Uterus (tissue), 2 donors: ENCODE measurements around the gene PRPF19.

Experiments used
- POLR2A ChIP-seq, 2 donors: fragments of 450-650 bp; IDR thresholded peaks; one replicate each; pipeline ENCODE4 v1.6.1; 2016; ENCODE audit warnings: antibody characterized with exemption in 2 of 2, mild to moderate bottlenecking in 1 of 2, moderate library complexity in 1 of 2
- TF ChIP-seq, protein P1 (sequence below), 4 experiments: fragments of 200-600 bp in 2 of 4; fragments of 450-650 bp in 2 of 4; sonication (generic) in 2 of 4; IDR thresholded peaks; one replicate each; pipeline ENCODE4 v1.5.1; 2016 to 2019; ENCODE audit warnings: antibody characterized with exemption in 4 of 4, mild to moderate bottlenecking in 2 of 4, moderate library complexity in 1 of 4

DNA sequence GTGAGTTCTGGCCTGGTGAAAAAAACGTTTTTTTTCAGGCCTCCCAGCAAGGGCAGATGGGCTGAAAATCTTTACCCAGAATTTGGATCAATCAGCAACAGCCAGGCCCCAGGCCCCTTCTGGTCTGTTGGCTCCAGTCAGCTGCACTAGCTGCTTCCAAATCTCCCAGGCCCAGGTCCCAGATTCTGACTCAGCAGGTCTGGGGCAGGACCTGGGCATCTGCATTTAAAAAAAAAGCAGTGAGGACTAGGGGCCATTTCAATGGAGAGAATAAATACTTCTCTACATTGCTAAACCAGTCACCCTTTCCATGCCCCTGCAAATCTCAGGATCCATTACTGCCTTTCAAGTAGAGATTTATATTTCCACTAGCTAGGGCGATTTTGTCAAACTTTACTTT lies 41.3 kb upstream of the PRPF19 start:
- TF ChIP-seq POLR2A (IDR thresholded peaks at IDR 0.05) = no peak
- TF ChIP-seq, protein P1, sequence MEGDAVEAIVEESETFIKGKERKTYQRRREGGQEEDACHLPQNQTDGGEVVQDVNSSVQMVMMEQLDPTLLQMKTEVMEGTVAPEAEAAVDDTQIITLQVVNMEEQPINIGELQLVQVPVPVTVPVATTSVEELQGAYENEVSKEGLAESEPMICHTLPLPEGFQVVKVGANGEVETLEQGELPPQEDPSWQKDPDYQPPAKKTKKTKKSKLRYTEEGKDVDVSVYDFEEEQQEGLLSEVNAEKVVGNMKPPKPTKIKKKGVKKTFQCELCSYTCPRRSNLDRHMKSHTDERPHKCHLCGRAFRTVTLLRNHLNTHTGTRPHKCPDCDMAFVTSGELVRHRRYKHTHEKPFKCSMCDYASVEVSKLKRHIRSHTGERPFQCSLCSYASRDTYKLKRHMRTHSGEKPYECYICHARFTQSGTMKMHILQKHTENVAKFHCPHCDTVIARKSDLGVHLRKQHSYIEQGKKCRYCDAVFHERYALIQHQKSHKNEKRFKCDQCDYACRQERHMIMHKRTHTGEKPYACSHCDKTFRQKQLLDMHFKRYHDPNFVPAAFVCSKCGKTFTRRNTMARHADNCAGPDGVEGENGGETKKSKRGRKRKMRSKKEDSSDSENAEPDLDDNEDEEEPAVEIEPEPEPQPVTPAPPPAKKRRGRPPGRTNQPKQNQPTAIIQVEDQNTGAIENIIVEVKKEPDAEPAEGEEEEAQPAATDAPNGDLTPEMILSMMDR (IDR thresholded peaks at IDR 0.05) = no peak
